ENCODE data around the gene ZBTB14. TPM values are rescaled to one million over a fixed set of nuclear protein-coding genes. Genes with fewer than 3 reads are reported as not detected.

ZBTB14 gene
- total RNA-seq, 1 experiment from 2014 or later = 8.2 TPM

DNA sequence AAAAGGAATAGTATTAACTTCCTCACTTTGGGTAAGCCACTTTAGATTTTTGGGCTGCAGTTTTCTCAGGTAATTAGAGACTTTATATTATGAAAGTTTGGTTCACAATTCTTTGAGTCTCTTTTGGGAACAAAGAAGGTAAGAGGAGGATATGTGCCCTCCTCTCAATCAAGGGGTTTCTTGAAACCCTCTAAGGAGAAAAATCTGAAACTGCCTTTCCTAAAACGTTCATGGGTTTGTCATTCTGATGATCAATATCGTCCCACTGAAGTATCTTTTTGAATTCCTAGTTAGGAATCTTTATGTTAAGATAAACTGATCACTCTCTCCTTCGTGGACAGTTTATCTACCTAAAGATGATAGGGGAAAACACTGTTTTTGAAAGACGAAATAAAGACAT lies 56.1 kb downstream of the ZBTB14 start:
- H3K4me2 ChIP-seq (ENCODE audit: low read length) = no peak overlapping the region
- ChIA-PET POLR2A (no interaction called here), CTCF (no interaction called here), RAD21 (ENCODE audit: low non-redundant PET in 1 of 2, low total read pairs in 2 of 2, uncharacterized antibody in 2 of 2, unreplicated experiment in 2 of 2) (no interaction called here)
- ATAC-seq = no peak
- H3K4me3 ChIP-seq (replicated peaks in 1 of 2; ENCODE audit: low read depth in 1 of 2, low read length in 2 of 2) = no peak overlapping the region
- intact Hi-C loops (cut with micrococcal nuclease) = no loop called here
- H3K79me2 ChIP-seq (ENCODE audit: insufficient read depth, low read length) = no peaks in the 10 kb centered on the region
- no peaks in the 10 kb centered on the region; a peak in 1 of 4 replicates for H3K9me3 ChIP-seq (ENCODE audit: control insufficient read depth in 1 of 2, insufficient read depth in 1 of 2, low read depth in 1 of 2, low read length in 2 of 2)
- TF ChIP-seq POLR2A (IDR thresholded peaks at IDR 0.05; ENCODE audit: borderline replicate concordance, extremely low read depth, insufficient read depth, insufficient read length) = no peak
- TF ChIP-seq EGR1 (IDR thresholded peaks at IDR 0.05; ENCODE audit: low read depth) = no peak
- TF ChIP-seq SRF (IDR thresholded peaks at IDR 0.05; ENCODE audit: low read depth) = no peak
- no peak for TF ChIP-seq POLR2AphosphoS5 (IDR thresholded peaks at IDR 0.05; ENCODE audit: low read depth, low read length)
- no peak for TF ChIP-seq CEBPB (IDR thresholded peaks at IDR 0.05; ENCODE audit: low read depth)
- H2AFZ ChIP-seq (ENCODE audit: low read depth, low read length, poor library complexity, severe bottlenecking) = no peak overlapping the region
- no peak overlapping the region for H3K27ac ChIP-seq (ENCODE audit: low read depth, low read length)
- no peaks in the 10 kb centered on the region for H3K36me3 ChIP-seq (ENCODE audit: control insufficient read depth in 1 of 2, insufficient read depth in 2 of 2, low read length in 2 of 2)
- H3K27me3 ChIP-seq (ENCODE audit: insufficient read depth, low read length) = no peaks in the 10 kb centered on the region
- H3K9ac ChIP-seq (ENCODE audit: low read length) = no peak overlapping the region
- no peaks in the 10 kb centered on the region for H3K4me1 ChIP-seq (ENCODE audit: control insufficient read depth in 1 of 2, insufficient read depth in 2 of 2, low read length in 2 of 2)
- no TSS peak for BruUV-seq (replicated peaks)
- H4K20me1 ChIP-seq (ENCODE audit: insufficient read depth) = no peaks in the 10 kb centered on the region
- no peaks in the 10 kb centered on the region for H3K9me2 ChIP-seq (ENCODE audit: insufficient read depth)
- no peak for DNase-seq (ENCODE audit: low read depth, low spot score)

Other genes with a start within 250 kb of the ZBTB14 start
- not detected for gene AKAIN1, start 98.5 kb downstream of the ZBTB14 start, total RNA-seq (2021; ENCODE audit: unreplicated experiment)
- gene EPB41L3, start 248.3 kb upstream of the ZBTB14 start, total RNA-seq (2021; ENCODE audit: unreplicated experiment) = 0.34 TPM